ENCODE results near the gene TTLL3.

Gene TTLL3

DNA sequence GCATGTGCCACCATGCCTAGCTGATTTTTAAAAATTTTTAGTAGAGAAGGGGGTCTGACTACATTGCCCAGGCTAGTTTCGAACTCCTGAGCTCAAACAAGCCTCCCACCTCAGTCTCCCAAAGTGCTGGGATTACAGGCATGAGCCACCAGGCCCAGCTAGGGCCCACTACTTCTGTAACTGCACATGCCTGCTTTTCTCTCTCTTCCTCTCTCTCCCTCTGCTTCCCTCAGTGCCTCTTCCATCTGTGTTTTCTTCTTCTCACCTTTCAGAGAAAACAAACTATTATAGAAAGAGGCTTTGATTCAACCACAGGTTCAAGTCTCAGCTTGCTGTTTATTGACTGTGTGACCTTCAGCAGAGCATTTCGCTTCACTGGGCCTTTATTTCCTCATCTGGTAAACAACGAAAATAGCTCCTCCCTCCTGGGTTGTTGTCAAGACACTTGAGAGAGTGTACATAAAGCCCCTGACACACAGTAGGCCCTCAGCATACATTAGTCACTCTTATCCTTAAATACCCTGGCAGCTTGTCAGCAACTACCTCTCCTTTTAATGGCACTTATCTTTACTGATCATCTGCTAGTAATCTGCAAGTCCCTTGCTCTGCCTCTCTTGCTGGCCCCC is 28.0 kb upstream of the TTLL3 start:
- DNase-seq (ENCODE audit: low read depth): no peak

DNA sequence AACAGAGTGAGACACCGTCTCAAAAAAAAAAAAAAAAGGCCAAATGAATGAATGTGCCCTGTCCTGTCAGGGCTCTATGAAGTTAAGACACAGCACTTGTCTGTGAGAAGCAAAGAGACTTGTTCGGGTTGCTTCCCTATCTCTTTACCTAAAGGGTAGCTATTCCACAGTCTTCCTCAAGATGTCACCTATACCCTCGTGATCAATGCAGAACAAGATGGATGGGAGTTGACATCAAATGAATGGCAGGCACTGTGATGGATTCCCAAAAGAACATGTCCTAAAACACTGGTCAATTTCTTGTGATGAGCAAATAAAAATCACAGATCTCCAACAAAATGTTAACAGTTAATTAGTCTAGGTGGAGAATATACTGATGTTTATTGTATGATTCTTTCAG is 27.3 kb upstream of the TTLL3 start:
- no peak for DNase-seq (ENCODE audit: low read depth)

DNA sequence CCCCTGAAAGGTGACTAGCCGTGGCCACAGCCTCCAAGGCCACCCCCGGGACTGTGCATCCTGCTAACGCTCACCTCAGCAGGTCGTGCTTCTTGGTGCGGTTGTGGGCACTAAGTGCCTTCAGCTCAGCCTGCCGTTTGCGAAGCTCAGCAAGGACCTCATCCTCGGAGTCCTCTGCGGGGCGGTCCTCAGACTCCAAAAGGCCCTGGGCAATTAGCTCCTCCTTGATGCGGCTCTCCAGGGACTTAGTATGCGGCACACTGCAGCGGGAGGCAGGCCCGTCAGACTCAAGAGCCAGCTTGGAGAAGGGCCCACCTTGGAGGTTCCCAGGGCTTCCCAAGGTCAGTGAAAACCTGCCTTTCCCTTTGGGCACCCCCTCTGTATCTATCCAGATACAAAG is 26.1 kb upstream of the TTLL3 start:
- no peak for DNase-seq (ENCODE audit: low read depth)

DNA sequence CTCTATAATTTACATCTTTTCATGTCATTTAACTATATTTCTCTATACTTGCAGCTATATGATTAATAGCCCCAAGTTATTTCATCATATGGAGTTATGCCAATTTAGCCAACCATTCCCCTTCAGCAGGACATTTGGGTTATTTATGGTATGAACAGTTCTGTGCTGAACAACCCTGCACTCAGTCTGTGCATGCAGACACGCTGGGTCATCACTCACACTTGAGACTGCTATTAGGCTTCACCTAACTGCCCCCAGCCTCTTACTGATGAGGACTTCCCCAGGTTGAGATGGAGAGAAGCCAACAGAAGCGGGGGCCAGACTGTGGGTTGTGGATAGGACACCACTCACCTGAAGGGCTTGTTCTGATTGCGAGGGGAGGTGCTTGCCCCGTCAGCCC is 25.1 kb upstream of the TTLL3 start:
- DNase-seq (ENCODE audit: low read depth): no peak

DNA sequence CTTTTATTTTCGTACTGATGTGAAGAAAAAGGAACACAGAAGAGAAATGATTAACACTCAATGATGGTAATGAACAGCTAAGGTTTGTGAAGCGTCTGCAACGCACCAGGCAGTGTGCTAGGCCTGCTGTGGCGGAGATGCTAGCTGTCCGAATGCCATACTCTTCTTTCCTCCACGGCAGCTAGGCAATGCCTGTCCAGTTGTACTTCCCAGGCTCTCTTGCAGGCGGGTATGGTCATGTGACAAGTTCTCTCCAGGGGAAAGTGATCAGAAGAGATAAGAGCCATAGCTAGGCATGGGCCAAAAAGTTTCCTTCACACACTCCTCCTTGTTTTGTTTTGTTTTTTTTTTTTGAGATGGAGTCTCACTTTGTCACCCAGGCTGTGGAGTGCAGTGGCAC is 24.5 kb upstream of the TTLL3 start:
- DNase-seq (ENCODE audit: low read depth): no peak

DNA sequence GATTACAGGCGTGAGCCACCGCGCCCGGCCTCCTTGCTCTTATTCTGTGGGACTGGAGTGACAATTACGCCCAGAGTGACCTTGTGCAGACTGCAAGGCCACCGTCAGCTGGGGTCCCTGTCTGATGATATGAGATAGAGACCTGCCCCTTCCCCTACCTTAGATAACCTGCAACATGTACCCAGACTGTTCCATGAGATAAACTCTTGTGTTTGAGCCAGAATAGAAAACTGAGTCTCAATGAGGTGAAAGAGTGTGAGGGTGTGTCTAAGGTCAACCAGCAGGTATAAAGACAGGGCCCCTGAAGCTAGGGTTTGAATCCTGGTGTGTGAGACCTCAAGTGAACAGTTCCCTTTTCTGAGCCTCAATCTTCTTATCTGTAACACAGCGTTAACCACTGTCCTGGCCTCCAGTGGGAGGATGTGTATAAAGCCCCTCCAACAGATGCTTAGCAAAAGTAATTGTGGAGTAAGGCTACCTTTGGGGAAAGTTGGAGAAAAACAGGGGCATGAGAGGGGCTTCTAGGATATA is 23.8 kb upstream of the TTLL3 start:
- DNase-seq (ENCODE audit: low read depth): no peak

DNA sequence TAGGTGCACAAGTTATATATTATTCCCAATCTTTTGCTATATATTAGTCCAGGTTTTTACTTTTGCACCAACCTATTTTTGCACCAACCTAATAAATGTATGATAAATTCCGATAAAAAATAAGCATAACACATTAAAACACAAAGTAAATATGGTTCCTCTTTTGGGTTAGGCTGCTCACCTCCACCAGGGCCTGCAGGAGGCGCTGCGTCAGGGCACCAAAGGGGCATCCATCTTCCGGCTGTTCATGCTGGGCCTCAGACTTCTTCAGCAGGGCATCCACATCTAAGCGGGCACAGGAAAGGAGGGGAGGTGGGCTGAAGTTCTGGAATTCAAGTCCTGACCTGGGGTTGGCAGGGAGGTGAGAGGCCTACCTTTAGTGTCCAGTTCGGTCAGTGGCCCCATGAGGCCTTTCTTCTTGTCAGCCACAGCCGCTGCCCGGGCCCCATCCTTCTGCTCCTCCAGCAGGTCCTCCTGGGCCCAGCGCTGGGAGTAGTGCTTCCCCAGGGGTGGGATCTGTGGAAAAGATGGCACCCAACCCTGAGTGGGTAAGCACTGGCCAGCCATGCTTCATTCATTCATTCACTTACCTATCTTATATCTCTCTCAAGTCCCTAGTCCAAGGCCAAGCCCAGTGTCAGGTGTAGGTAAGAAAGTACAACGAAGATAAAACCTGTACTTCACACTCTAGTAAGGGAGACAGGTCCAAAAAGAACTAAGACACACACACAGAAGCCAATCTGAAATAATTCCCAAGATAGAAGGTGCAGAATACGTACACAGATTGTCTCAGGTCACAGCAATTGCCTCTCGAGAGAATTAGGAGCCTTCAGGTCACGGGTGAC is 23.0 kb upstream of the TTLL3 start:
- no peak for DNase-seq (ENCODE audit: low read depth)

DNA sequence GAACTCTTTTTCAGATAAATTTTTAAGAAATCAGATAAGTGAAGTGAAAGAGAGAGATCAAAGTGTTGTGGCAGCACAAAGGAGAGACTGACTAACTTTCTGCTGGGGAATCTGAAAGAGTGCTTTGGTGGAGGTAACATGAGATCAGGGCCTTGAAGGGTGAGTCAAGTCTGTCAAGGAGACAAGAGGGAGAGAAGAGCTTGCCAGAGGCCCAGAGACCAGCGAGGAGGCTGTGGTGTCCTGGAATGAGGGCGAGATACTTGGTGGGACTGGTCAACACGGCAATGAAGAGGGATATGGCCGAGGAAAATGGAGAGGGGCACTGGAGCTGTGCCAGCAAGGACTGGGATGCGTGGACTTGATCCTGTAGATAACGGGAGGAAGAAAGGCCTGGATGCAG is 22.3 kb upstream of the TTLL3 start:
- DNase-seq (ENCODE audit: low read depth): no peak

DNA sequence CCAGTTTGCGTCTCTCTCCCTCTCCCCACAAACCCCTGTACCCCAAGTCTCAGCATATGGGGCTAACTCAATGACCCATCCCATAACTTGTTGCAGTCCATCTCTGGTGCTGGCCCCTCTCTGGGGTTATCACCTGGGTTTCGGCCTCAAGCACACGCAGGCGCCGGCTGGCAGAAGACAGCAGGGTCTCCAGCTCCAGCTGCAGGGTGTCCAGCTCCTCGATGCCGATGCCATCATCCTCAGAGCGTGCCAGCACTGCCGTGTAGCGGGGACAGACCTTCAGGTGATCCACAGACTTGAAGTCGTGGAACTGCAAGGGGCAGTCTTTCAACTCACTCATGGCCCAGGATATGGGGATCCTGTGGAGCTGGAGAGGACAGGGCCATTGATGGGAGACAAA is 18.9 kb upstream of the TTLL3 start:
- DNase-seq (ENCODE audit: low read depth): no peak

DNA sequence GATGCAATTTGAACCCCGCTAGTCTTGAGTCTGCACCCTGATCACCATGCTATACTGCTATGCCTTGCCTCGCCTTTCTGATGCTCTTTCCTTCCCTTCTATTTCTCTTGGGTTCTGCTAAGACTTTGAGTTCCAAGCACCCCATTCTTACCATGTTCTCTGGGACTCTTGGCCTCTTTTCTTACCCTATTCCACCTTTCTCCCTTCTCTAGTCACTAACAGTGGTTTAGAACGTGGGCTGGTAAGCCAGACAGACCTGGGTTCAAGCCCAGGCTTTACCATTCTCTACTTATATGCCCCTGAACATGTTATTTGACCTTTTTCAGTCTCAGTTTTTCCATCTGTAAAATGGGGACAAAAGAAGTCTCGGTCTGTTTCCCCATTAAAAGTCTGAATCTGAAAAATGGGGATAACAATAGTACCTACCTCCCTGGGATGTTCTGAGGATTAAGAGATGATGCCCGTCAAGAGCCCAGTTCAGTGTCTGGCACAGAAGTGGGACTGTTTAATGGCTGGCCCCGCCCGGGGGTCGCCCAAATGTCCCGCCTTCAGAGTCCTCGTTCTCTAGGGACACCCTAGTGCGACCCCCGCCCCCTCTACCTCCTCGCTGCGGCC is 18.2 kb upstream of the TTLL3 start:
- DNase-seq (ENCODE audit: low read depth): no peak

DNA sequence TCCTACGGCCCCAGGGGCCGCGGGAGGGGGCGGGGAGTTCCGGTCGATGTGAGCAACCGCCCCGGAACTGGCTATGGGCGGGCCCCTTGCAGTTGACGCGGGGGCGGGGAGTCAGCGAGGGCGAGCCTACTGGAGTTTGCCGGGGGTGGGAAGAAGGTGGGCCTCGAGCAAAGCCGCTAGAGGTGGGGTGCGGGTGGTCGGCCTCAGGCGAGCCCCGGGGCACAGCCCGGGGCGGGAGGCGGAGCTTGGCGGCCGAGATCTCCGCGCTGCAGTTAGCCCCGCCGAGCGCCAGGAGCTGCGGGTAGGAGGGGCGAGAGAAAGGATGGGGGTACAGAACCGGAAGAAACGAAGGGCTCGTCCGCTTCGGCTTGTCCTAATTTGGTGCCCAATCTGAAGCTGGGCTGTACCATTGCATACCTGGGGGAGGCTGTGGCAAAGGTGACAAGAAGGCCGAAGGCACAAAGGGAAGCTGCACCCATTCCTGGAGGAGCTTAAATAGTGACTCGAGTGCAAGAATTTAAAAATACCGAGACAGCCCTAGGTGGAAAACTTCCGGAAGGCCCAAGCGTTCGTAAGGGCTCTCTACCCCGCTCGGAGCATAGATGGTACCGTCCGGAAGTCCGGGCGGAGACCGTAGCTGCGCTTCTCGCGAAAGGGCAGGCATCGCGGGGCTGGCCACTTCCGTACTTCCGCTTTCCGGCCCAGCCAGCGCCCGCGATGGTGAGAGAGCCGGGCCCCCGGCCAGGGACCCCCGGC is 17.5 kb upstream of the TTLL3 start, which contains the start of the genes ARPC4 and TADA3:
ARPC4 (plus strand) TSS at position 678 of the 756 bp plus-strand sequence; CDS start at position 718, 40 bp downstream.
TADA3 (minus strand) TSS at position 69 of the 756 bp plus-strand sequence. CDS start 1,007 bp downstream, outside the sequence.
- peak; percentile 84 for DNase-seq (ENCODE audit: low read depth)

DNA sequence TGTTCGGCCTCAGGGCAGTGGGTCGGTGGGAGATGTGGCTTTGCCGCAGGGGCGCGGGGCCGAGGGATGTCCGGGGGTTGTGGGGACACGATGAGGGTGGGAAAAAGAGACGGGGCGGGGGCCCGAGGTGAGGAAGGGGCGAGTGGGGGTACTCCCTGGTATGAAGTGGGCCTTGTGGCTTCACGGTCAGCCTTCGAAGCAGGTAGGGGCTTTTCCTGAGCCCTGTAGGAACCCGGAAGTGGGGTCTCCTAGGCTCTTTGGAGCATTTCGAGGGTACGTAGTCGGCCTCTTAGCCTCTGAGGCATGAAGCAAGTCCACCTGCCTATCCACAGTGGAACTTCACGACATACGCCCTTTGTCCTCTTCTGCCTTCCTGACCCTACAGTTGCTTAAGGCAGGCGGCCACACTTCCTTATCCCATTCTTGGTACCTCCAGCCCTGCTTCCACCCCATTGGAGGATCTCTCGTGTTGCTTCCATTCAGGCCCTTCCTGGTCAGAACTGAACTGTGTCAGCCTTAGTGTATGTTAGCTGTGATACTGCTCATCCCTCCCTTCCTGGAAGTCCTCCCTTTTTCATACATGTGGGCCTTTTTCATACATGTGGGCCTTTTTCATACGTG is 16.8 kb upstream of the TTLL3 start:
- DNase-seq (ENCODE audit: low read depth): no peak

DNA sequence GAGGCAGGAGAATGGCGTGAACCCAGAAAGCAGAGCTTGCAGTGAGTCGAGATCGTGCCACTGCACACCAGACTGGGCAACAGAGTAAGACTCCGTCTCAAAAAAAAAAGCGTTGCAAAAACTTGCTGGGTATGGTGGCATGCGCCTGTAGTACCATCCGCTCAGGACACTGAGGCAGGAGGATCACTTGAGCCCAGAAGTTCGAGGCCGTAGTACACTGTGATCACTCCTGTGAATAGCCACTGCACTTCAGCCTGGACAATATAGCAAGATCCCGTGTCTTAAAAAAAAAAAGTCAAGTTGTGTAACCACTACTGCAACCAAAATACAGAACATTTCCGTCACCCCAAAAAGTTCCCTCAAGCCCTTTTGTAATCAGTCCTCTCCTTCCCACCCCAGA is 15.7 kb upstream of the TTLL3 start:
- DNase-seq (ENCODE audit: low read depth): no peak

DNA sequence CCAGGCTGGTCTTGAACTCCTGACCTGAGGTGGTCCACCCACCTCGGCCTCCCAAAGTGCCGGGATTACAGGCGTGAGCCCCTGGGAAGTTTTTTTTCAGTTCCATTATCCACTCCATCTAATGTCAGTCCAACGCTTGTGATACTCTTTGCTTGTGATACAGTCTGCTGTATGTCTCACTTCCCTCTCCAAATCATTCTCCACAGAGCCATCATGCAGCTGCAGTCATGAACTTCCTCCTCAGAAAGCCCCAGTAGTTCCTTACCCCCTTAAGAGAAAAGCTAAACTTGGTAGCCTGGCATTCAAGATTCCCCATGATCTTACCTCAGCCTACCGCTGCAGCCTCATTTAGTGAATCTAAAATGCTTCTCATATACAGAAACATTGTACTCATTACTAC is 14.9 kb upstream of the TTLL3 start:
- no peak for DNase-seq (ENCODE audit: low read depth)

DNA sequence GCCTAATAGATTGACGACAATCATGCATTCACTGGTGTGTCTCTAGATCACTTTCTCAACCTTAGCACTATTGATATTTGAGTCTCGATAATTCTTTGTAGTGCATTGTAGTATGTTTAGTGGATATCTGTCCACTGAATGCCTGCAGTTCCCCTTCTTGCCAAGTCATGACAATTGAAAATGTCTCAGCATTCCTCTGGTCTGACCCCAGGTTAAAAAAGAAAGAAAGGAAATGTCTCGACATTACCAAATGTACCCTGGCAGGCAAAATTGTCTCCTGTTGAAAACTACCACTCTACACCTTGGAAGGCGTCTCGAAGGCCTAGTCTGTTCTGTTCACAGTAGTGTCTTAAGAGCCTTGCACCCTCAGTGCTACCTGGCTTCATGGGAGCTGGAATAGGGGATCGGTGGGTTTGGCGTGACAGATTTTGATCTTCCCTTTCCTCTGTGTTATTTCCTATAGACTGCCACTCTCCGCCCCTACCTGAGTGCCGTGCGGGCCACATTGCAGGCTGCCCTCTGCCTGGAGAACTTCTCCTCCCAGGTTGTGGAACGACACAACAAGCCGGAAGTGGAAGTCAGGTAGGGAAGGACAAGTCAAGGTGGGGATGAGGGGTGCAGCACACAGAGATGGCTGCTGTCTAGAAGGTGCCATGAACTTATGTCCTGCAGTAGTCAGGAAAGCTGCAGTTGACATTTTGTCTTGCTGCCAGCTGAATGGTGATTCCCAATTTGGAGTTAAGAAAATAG is 12.7 kb upstream of the TTLL3 start:
- no peak for DNase-seq (ENCODE audit: low read depth)

DNA sequence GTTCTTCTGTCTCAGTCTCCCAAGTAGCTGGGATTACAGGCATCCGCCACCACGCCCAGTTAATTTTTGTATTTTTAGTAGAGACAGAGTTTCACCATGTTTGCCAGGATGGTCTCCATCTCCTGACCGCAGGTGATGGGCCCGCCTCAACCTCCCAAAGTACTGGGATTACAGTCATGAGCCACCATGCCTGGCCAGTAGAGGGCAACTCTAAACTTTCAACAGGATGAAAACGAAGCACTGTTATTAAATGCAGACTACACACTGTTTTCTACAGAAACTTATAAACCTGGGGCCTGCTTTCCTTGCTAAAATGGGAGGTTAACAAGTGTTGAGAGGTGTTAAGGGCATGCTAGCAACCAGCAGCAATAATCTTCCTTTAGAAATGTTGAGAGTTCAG is 9.5 kb upstream of the TTLL3 start:
- no peak for DNase-seq (ENCODE audit: low read depth)

DNA sequence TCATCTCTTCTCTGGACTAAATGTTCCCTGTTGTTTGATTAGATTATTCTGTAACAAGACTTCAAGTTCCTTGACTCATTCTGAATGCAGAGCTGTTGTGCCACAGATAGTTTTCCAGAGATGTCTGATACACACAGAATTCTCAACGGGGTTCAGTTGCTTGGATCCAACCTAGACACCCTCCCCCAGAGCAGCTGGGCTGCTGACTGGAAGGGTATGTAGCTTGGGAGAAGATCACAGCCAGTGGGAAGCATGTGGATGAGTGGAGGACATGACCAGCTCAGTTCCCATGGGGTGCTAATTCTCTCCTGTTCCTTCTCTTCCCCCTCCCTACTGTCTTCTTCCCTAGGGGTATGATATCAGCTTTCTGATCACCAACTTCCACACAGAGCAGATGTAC is 6.6 kb upstream of the TTLL3 start:
- DNase-seq (ENCODE audit: low read depth): no peak

DNA sequence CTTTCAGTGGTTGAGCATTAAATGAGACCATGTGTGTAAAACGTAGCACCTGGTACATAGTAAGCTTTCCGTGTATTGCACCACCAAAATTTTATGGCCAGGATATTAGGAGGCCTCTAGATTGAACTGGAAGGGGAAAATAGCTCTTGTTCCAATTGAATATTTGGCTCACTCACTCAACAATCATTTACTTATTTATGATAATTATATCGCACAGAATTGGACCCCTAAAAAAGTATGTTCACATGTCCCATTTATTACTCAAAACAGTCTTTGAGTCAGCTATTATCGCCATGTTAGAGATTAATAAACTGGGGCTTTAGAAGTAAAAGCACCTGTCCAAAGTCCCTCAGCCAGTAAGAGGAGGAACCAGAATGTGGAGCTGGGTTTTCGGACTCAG is 5.1 kb upstream of the TTLL3 start:
- DNase-seq (ENCODE audit: low read depth): no peak

DNA sequence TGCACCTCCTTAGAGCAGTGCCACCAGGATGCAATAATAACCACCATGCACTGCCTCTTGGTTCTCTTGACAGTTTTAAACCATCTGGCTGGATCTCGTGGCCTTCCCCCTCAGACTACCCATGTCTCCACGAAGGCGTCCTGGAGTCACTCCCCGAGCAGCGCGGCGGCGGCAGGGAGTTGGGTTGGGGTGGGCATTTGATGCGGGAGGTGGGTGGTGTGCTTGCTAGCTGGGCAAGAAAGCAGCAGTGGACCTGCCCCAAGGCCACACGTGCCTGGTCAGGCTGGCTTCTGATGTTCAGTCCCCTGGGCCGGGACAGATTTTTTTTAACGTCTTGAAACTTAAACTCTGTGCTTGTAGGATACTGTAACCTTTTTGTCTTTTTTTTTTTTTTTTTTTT is 3.9 kb upstream of the TTLL3 start:
- no peak for DNase-seq (ENCODE audit: low read depth)

DNA sequence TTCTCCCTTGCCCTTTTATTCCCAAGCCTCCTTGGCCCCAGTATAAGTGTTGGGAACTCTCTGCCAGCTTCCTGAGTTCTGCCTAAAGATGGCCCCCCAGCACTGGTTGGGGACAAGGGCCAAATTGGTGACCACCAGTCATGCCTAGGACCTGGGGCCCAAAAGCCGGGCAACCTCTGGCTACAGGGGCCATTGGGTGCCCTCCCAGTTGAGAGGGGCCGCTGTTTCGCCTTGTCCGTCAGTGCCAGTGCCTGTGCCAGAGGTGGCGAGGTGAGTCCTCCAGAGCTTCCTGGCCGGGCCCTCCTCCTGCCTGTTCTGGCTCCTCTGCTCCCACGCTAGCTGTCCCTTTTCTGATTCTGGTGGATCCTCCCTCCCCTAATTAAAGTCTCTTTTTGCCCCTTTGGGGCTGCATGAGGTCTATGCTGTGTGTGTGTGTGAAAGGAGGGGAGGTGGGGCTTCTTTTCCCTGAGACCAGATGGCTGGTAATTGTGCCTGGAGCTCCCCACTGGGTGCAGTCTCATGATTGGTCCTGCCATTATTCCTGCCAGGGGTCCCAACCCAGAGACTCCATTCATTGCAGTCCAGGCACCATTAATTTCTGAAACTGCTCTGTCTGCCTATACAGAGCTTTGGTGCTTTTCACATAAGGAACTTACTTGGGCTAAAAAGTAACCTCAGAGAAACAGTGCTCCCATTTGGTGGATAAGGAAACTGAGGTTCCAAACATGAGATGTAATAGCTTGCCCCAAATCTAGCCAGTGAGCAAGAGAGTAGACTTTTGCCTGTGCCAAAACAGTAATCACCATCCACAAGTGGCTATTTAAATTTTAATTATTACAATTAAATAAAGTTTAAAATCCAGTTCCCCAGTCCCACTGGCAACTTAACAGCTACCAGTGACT is 3.1 kb upstream of the TTLL3 start:
- no peak for DNase-seq (ENCODE audit: low read depth)
